Measurements from ENCODE around the gene KCNAB1.

Gene KCNAB1

GRCh38 chr3:156483961-156484787 is 363.8 kb downstream of the KCNAB1 start:
- DNase-seq: no peak
- Histone ChIP-seq H3K36me3 (no peaks in the 10 kb centered on the region), H3K9me3 (no peaks in the 10 kb centered on the region), H3K27ac (peak overlapping the region in 1 of 2 donors; percentile 19), H3K4me1 (peaks cover 0 to 36% (median 8%) of the 10 kb centered on the region in 4 donors), H3K4me3 (no peak overlapping the region), H3K27me3 (no peaks in the 10 kb centered on the region)
- TF ChIP-seq CTCF (IDR thresholded peaks at IDR 0.05): no peak
- intact Hi-C loops (cut with DNase I; ENCODE audit: low total_unique reads): no loop called here

GRCh38 chr3:156488767-156489166 is 368.4 kb downstream of the KCNAB1 start:
- H3K9me3 ChIP-seq: no peaks in the 10 kb centered on the region
- DNase-seq: no peak
- intact Hi-C loops (cut with DNase I; ENCODE audit: low total_unique reads): no loop called here
- no peak for TF ChIP-seq CTCF (IDR thresholded peaks at IDR 0.05)
- H3K4me3 ChIP-seq: no peak overlapping the region
- no peak overlapping the region for H3K27ac ChIP-seq
- peaks cover 0 to 69% (median 10%) of the 10 kb centered on the region in 4 donors for H3K4me1 ChIP-seq
- H3K27me3 ChIP-seq: no peaks in the 10 kb centered on the region
- H3K36me3 ChIP-seq: no peaks in the 10 kb centered on the region

GRCh38 chr3:156489462-156489911 is 369.1 kb downstream of the KCNAB1 start:
- no peaks in the 10 kb centered on the region for H3K27me3 ChIP-seq
- H3K4me1 ChIP-seq: peaks cover 0 to 65% (median 8%) of the 10 kb centered on the region in 4 donors
- no peak for DNase-seq
- peaks cover 0 to 1% (median 0%) of the 10 kb centered on the region in 3 donors for H3K36me3 ChIP-seq
- intact Hi-C loops (cut with DNase I; ENCODE audit: low total_unique reads): no loop called here
- no peak overlapping the region for H3K4me3 ChIP-seq
- H3K9me3 ChIP-seq: no peaks in the 10 kb centered on the region
- no peak for TF ChIP-seq CTCF (IDR thresholded peaks at IDR 0.05)
- no peak overlapping the region for H3K27ac ChIP-seq

- no peak for TF ChIP-seq CTCF (IDR thresholded peaks at IDR 0.05)
- Histone ChIP-seq H3K36me3 (peaks cover 0 to 6% (median 0%) of the 10 kb centered on the region in 3 donors), H3K4me3 (no peak overlapping the region), H3K27ac (no peak overlapping the region), H3K27me3 (no peaks in the 10 kb centered on the region), H3K4me1 (peaks cover 0 to 63% (median 8%) of the 10 kb centered on the region in 4 donors), H3K9me3 (no peaks in the 10 kb centered on the region)
- no peak for DNase-seq
- intact Hi-C loops (cut with DNase I; ENCODE audit: low total_unique reads): no loop called here
These were observed 370.8 kb downstream of the KCNAB1 start for GRCh38 chr3:156491192-156491591.

- no peak for DNase-seq
These were observed 372.5 kb downstream of the KCNAB1 start for GRCh38 chr3:156492801-156493261.

More at GRCh38 chr3:156492801-156493261, 372.5 kb downstream of the KCNAB1 start:
- intact Hi-C loops (cut with DNase I; ENCODE audit: low total_unique reads): no loop called here
- Histone ChIP-seq H3K9me3 (no peaks in the 10 kb centered on the region), H3K4me1 (peaks cover 0 to 68% (median 15%) of the 10 kb centered on the region in 4 donors), H3K36me3 (peaks cover 0 to 6% (median 0%) of the 10 kb centered on the region in 3 donors), H3K27ac (peak overlapping the region; percentile 33 to 34), H3K4me3 (no peak overlapping the region), H3K27me3 (no peaks in the 10 kb centered on the region)
- TF ChIP-seq CTCF (IDR thresholded peaks at IDR 0.05): no peak

Data from tibial artery (tissue), 4 donors.